ENCODE data around the gene OR7E24.

- TF ChIP-seq GATA3 (IDR thresholded peaks at IDR 0.05; ENCODE audit: low read depth, low read length) (no peak), GATA2 (IDR thresholded peaks at IDR 0.05; ENCODE audit: low read depth, low read length) (no peak)
Measured at GRCh38 chr19:9219489-9219888, 31.2 kb upstream of the OR7E24 start, which contains the start of gene OR7D4.
